ENCODE results near the gene RMP24.

GRCh38 chr18:35968278-35968880 is 4.1 kb upstream of the RMP24 start:
- no peak for TF ChIP-seq POLR2AphosphoS5 (IDR thresholded peaks at IDR 0.05; ENCODE audit: borderline replicate concordance, low read depth, low read length)
- no peak for TF ChIP-seq EZH2 (IDR thresholded peaks at IDR 0.05)
- TF ChIP-seq FOXP2 (optimal IDR thresholded peaks at IDR 0.05; ENCODE audit: control extremely low read depth, extremely low read length, insufficient read depth) = no peak
